ENCODE measurements around the gene ST3GAL3.

ST3GAL3 gene

GRCh38 chr1:43664369-43664768 lies 43.0 kb upstream of the ST3GAL3 start:
- Histone ChIP-seq H3K4me3 (ENCODE audit: insufficient read depth in 1 of 2, low read depth in 1 of 2, low read length in 2 of 2) (no peak overlapping the region), H2BK12ac (ENCODE audit: low read length in 2 of 2) (no peak overlapping the region), H3K79me1 (replicated peaks; ENCODE audit: low read length, poor library complexity, severe bottlenecking) (peaks cover 44% of the 10 kb centered on the region), H3K9ac (ENCODE audit: low read length) (no peak overlapping the region), H2AK5ac (ENCODE audit: low read length, severe bottlenecking) (no peak overlapping the region), H3K4me2 (ENCODE audit: low read length, poor library complexity, severe bottlenecking) (no peak overlapping the region), H3K36me3 (ENCODE audit: control insufficient read depth in 1 of 2, insufficient read depth in 2 of 2, low read depth in 1 of 2, low read length in 2 of 2) (peaks cover 73 to 91% of the 10 kb centered on the region in 2 experiments), H3K27ac (ENCODE audit: low read length, poor library complexity, severe bottlenecking) (no peak overlapping the region), H2BK15ac (ENCODE audit: low read depth, poor library complexity, severe bottlenecking) (no peak overlapping the region), H3K4ac (ENCODE audit: low read depth in 1 of 2, low read length in 2 of 2) (no peak overlapping the region), H3K9me3 (ENCODE audit: control insufficient read depth, low read length) (no peaks in the 10 kb centered on the region), H3K4me1 (ENCODE audit: control insufficient read depth, insufficient read depth, low read depth, low read length) (peaks cover 13% of the 10 kb centered on the region), H2BK5ac (ENCODE audit: low read depth, low read length, poor library complexity, severe bottlenecking) (no peak overlapping the region), H2BK120ac (ENCODE audit: low read depth, low read length) (no peak overlapping the region), H4K8ac (ENCODE audit: low read length) (no peak overlapping the region), H3K23ac (ENCODE audit: low read length in 2 of 2) (no peak overlapping the region), H3K27me3 (ENCODE audit: control insufficient read depth in 1 of 2, insufficient read depth in 1 of 2, low read length in 2 of 2) (no peaks in the 10 kb centered on the region), H3K18ac (ENCODE audit: low read depth in 1 of 2, low read length in 2 of 2) (no peak overlapping the region), H2AFZ (ENCODE audit: low read depth, low read length) (no peak overlapping the region), H4K91ac (ENCODE audit: low read length) (no peak overlapping the region), H3K14ac (ENCODE audit: low read length in 2 of 2) (no peak overlapping the region)
- 100% methylated on average over 3 of the region's 4 CpGs for whole genome bisulfite sequencing
- no peak for DNase-seq

- Histone ChIP-seq H3K9ac (ENCODE audit: low read length) (peak overlapping the region; percentile 30), H2BK15ac (ENCODE audit: low read depth, poor library complexity, severe bottlenecking) (no peak overlapping the region), H3K4me2 (ENCODE audit: low read length, poor library complexity, severe bottlenecking) (no peak overlapping the region), H2BK120ac (ENCODE audit: low read depth, low read length) (no peak overlapping the region), H3K27ac (ENCODE audit: low read length, poor library complexity, severe bottlenecking) (peak overlapping the region; percentile 13), H3K23ac (ENCODE audit: low read length in 2 of 2) (no peak overlapping the region), H3K14ac (ENCODE audit: low read length in 2 of 2) (no peak overlapping the region), H3K27me3 (ENCODE audit: control insufficient read depth in 1 of 2, insufficient read depth in 1 of 2, low read length in 2 of 2) (no peaks in the 10 kb centered on the region), H2BK12ac (ENCODE audit: low read length in 2 of 2) (no peak overlapping the region), H2BK5ac (ENCODE audit: low read depth, low read length, poor library complexity, severe bottlenecking) (no peak overlapping the region), H3K79me1 (replicated peaks; ENCODE audit: low read length, poor library complexity, severe bottlenecking) (peaks cover 36% of the 10 kb centered on the region), H2AFZ (ENCODE audit: low read depth, low read length) (no peak overlapping the region), H3K36me3 (ENCODE audit: control insufficient read depth in 1 of 2, insufficient read depth in 2 of 2, low read depth in 1 of 2, low read length in 2 of 2) (peaks cover 80 to 96% of the 10 kb centered on the region in 2 experiments), H4K91ac (ENCODE audit: low read length) (no peak overlapping the region), H3K4me1 (ENCODE audit: control insufficient read depth, insufficient read depth, low read depth, low read length) (peaks cover 15% of the 10 kb centered on the region), H3K4me3 (ENCODE audit: insufficient read depth in 1 of 2, low read depth in 1 of 2, low read length in 2 of 2) (no peak overlapping the region), H4K8ac (ENCODE audit: low read length) (no peak overlapping the region), H3K4ac (ENCODE audit: low read depth in 1 of 2, low read length in 2 of 2) (no peak overlapping the region), H3K9me3 (ENCODE audit: control insufficient read depth, low read length) (no peaks in the 10 kb centered on the region), H2AK5ac (ENCODE audit: low read length, severe bottlenecking) (no peak overlapping the region), H3K18ac (ENCODE audit: low read depth in 1 of 2, low read length in 2 of 2) (no peak overlapping the region)
- no peak for DNase-seq
Observed at GRCh38 chr1:43666608-43667007, 40.7 kb upstream of the ST3GAL3 start.

GRCh38 chr1:43668956-43669355 lies 38.4 kb upstream of the ST3GAL3 start:
- Histone ChIP-seq H2AFZ (ENCODE audit: low read depth, low read length) (no peak overlapping the region), H4K8ac (ENCODE audit: low read length) (no peak overlapping the region), H3K9ac (ENCODE audit: low read length) (peak overlapping the region; percentile 21), H3K79me1 (replicated peaks; ENCODE audit: low read length, poor library complexity, severe bottlenecking) (peaks cover 33% of the 10 kb centered on the region), H2BK5ac (ENCODE audit: low read depth, low read length, poor library complexity, severe bottlenecking) (no peak overlapping the region), H4K91ac (ENCODE audit: low read length) (no peak overlapping the region), H2BK15ac (ENCODE audit: low read depth, poor library complexity, severe bottlenecking) (no peak overlapping the region), H3K27ac (ENCODE audit: low read length, poor library complexity, severe bottlenecking) (peak overlapping the region; percentile 57), H3K36me3 (ENCODE audit: control insufficient read depth in 1 of 2, insufficient read depth in 2 of 2, low read depth in 1 of 2, low read length in 2 of 2) (peaks cover 75 to 89% of the 10 kb centered on the region in 2 experiments), H3K23ac (ENCODE audit: low read length in 2 of 2) (no peak overlapping the region), H3K4me3 (ENCODE audit: insufficient read depth in 1 of 2, low read depth in 1 of 2, low read length in 2 of 2) (no peak overlapping the region), H3K4me1 (ENCODE audit: control insufficient read depth, insufficient read depth, low read depth, low read length) (peaks cover 17% of the 10 kb centered on the region), H3K9me3 (ENCODE audit: control insufficient read depth, low read length) (no peaks in the 10 kb centered on the region), H3K14ac (ENCODE audit: low read length in 2 of 2) (no peak overlapping the region), H2BK12ac (ENCODE audit: low read length in 2 of 2) (no peak overlapping the region), H3K18ac (ENCODE audit: low read depth in 1 of 2, low read length in 2 of 2) (no peak overlapping the region), H3K4me2 (ENCODE audit: low read length, poor library complexity, severe bottlenecking) (no peak overlapping the region), H3K27me3 (ENCODE audit: control insufficient read depth in 1 of 2, insufficient read depth in 1 of 2, low read length in 2 of 2) (no peaks in the 10 kb centered on the region), H3K4ac (ENCODE audit: low read depth in 1 of 2, low read length in 2 of 2) (no peak overlapping the region), H2BK120ac (ENCODE audit: low read depth, low read length) (no peak overlapping the region), H2AK5ac (ENCODE audit: low read length, severe bottlenecking) (no peak overlapping the region)
- 40% methylated on average over 7 of the region's 7 CpGs for WGBS
- peak; percentile 44 for DNase-seq

DNA sequence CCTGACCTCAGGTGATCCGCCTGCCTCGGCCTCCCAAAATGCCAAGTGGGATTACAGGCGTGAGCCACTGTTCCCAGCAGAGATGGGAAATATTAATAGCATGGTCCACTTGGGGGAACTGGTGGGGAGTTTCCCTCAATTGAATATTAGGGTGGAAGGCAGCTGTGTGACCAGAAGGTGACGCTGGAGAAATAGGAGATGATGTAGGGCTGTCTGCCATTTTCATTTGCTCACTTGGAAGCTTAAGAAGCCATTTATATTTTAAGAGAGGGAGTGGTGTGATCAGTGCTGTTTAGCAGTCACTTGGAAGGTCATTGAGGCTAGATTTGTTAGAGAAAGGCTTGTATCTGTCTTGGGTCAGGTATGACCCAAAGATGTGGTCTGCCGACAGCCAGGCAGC lies 37.5 kb upstream of the ST3GAL3 start:
- no peak for DNase-seq
- H3K4ac ChIP-seq (ENCODE audit: low read depth in 1 of 2, low read length in 2 of 2): no peak overlapping the region
- H2AK5ac ChIP-seq (ENCODE audit: low read length, severe bottlenecking): no peak overlapping the region

More for the DNA sequence above, 37.5 kb upstream of the ST3GAL3 start:
- H3K27me3 ChIP-seq (ENCODE audit: control insufficient read depth in 1 of 2, insufficient read depth in 1 of 2, low read length in 2 of 2): no peaks in the 10 kb centered on the region
- WGBS: 96% methylated on average over 4 of the region's 5 CpGs
- H3K18ac ChIP-seq (ENCODE audit: low read depth in 1 of 2, low read length in 2 of 2): no peak overlapping the region
- no peak overlapping the region for H3K4me2 ChIP-seq (ENCODE audit: low read length, poor library complexity, severe bottlenecking)
- no peak overlapping the region for H2BK120ac ChIP-seq (ENCODE audit: low read depth, low read length)
- H3K27ac ChIP-seq (ENCODE audit: low read length, poor library complexity, severe bottlenecking): no peak overlapping the region
- H3K9me3 ChIP-seq (ENCODE audit: control insufficient read depth, low read length): no peaks in the 10 kb centered on the region
- no peak overlapping the region for H3K14ac ChIP-seq (ENCODE audit: low read length in 2 of 2)
- H4K91ac ChIP-seq (ENCODE audit: low read length): no peak overlapping the region
- no peak overlapping the region for H3K9ac ChIP-seq (ENCODE audit: low read length)
- H4K8ac ChIP-seq (ENCODE audit: low read length): no peak overlapping the region
- H2BK15ac ChIP-seq (ENCODE audit: low read depth, poor library complexity, severe bottlenecking): no peak overlapping the region
- H2BK12ac ChIP-seq (ENCODE audit: low read length in 2 of 2): no peak overlapping the region
- no peak overlapping the region for H2AFZ ChIP-seq (ENCODE audit: low read depth, low read length)
- peaks cover 17% of the 10 kb centered on the region for H3K4me1 ChIP-seq (ENCODE audit: control insufficient read depth, insufficient read depth, low read depth, low read length)
- no peak overlapping the region for H3K4me3 ChIP-seq (ENCODE audit: insufficient read depth in 1 of 2, low read depth in 1 of 2, low read length in 2 of 2)
- H3K79me1 ChIP-seq (replicated peaks; ENCODE audit: low read length, poor library complexity, severe bottlenecking): peaks cover 37% of the 10 kb centered on the region
- H3K36me3 ChIP-seq (ENCODE audit: control insufficient read depth in 1 of 2, insufficient read depth in 2 of 2, low read depth in 1 of 2, low read length in 2 of 2): peaks cover 76 to 88% of the 10 kb centered on the region in 2 experiments
- H2BK5ac ChIP-seq (ENCODE audit: low read depth, low read length, poor library complexity, severe bottlenecking): no peak overlapping the region
- no peak overlapping the region for H3K23ac ChIP-seq (ENCODE audit: low read length in 2 of 2)

All from mesenchymal stem cell (in vitro differentiated cells and primary cell).